ENCODE results near the gene GAB3. TPM values are rescaled to one million over a fixed set of nuclear protein-coding genes. Genes with fewer than 3 reads are reported as not detected.

GAB3 gene
- total RNA-seq, 1 experiment from 2014 or later = 0.09 TPM

DNA sequence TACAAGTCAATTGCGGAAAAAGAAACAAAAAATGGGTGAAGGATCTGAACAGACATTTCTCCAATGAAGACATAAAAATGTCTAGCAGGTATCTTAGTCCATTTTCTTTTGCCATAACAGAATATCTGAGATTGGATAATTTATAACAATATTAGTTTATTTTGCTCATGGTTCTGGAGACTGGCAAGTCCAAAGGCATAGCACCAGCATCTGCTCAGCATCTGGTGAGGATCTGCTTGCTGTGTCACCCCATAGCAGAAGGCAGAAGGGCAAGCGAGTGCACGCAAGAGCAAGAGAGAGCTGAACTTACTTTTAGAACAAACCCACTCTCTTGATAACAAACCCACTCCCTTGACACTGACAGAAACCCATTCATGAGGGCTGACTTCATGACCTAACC lies 29.7 kb downstream of the GAB3 start:
- no peak for DNase-seq (ENCODE audit: low spot score)
- Histone ChIP-seq H3K9me3 (ENCODE audit: low read depth, low read length, poor library complexity, severe bottlenecking) (peaks cover 6% of the 10 kb centered on the region), H3K27me3 (replicated peaks; ENCODE audit: insufficient read depth, low read depth, low read length, poor library complexity) (no peaks in the 10 kb centered on the region), H3K4me1 (ENCODE audit: insufficient read depth, low read length, poor library complexity, severe bottlenecking) (peaks cover 13% of the 10 kb centered on the region), H3K27ac (ENCODE audit: low read depth, low read length, poor library complexity, severe bottlenecking) (no peak overlapping the region), H3K36me3 (ENCODE audit: insufficient read depth, low read length, poor library complexity, severe bottlenecking) (no peaks in the 10 kb centered on the region), H3K4me3 (ENCODE audit: low read depth, low read length, poor library complexity, severe bottlenecking) (no peak overlapping the region)
- ChIA-PET CTCF (no interaction called here), POLR2A (ENCODE audit: low non-redundant PET) (no interaction called here)
- intact Hi-C loops (cut with micrococcal nuclease; ENCODE audit: unreplicated experiment) = loop anchor here (10.0 kb wide), 1 partner anchor 106 kb away; the partner anchor contains the start of gene CTAG1B
- no peak for TF ChIP-seq CTCF (conservative IDR thresholded peaks at IDR 0.05; ENCODE audit: low read depth, low read length)
- TF ChIP-seq EZH2 (IDR thresholded peaks at IDR 0.05; ENCODE audit: borderline replicate concordance, low read depth, low read length, poor library complexity, severe bottlenecking) = no peak
- BruUV-seq (replicated peaks) = no TSS peak

GRCh38 chrX:154720067-154720466 lies 30.8 kb downstream of the GAB3 start:
- no TSS peak for BruUV-seq (replicated peaks)
- H3K36me3 ChIP-seq (ENCODE audit: insufficient read depth, low read length, poor library complexity, severe bottlenecking) = no peaks in the 10 kb centered on the region
- H3K9me3 ChIP-seq (ENCODE audit: low read depth, low read length, poor library complexity, severe bottlenecking) = peaks cover 6% of the 10 kb centered on the region
- H3K4me1 ChIP-seq (ENCODE audit: insufficient read depth, low read length, poor library complexity, severe bottlenecking) = peaks cover 13% of the 10 kb centered on the region
- H3K27ac ChIP-seq (ENCODE audit: low read depth, low read length, poor library complexity, severe bottlenecking) = no peak overlapping the region
- no peak for TF ChIP-seq EZH2 (IDR thresholded peaks at IDR 0.05; ENCODE audit: borderline replicate concordance, low read depth, low read length, poor library complexity, severe bottlenecking)
- no peak for TF ChIP-seq CTCF (conservative IDR thresholded peaks at IDR 0.05; ENCODE audit: low read depth, low read length)
- no peaks in the 10 kb centered on the region for H3K27me3 ChIP-seq (replicated peaks; ENCODE audit: insufficient read depth, low read depth, low read length, poor library complexity)
- H3K4me3 ChIP-seq (ENCODE audit: low read depth, low read length, poor library complexity, severe bottlenecking) = no peak overlapping the region
- intact Hi-C loops (cut with micrococcal nuclease; ENCODE audit: unreplicated experiment) = loop anchor here (10.0 kb wide), 1 partner anchor 105 kb away; the partner anchor contains the start of gene CTAG1B
- no peak for DNase-seq (ENCODE audit: low spot score)
- ChIA-PET CTCF (no interaction called here), POLR2A (ENCODE audit: low non-redundant PET) (no interaction called here)

DNA sequence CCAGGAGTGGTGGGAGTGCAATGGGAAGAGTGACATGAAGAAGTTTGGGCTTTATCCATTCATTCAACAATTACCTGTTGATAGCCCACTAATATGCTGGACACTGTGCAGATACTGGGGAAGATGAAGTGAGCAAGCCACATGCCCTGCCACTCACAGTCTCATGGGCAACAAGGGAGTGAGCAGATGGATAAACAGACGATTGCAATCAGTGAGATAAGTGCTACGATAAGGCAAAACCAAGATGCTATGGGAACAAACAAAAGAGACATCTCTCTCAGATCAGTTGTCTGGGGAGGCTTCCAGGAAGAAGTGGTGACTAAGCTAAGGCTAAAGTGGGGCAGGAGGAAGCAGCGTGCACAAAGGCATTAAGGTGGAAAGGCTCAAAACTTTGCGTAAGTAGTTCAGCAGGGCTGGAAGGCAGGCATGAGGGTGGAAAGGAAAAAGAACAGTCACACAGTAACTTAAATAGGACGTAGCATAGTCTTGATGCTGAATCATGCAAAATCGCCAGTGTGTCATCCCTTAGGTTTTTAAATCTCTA lies 31.7 kb downstream of the GAB3 start:
- BruUV-seq (replicated peaks) = no TSS peak
- Histone ChIP-seq H3K9me3 (ENCODE audit: low read depth, low read length, poor library complexity, severe bottlenecking) (peaks cover 6% of the 10 kb centered on the region), H3K4me1 (ENCODE audit: insufficient read depth, low read length, poor library complexity, severe bottlenecking) (peaks cover 13% of the 10 kb centered on the region), H3K36me3 (ENCODE audit: insufficient read depth, low read length, poor library complexity, severe bottlenecking) (no peaks in the 10 kb centered on the region), H3K27me3 (replicated peaks; ENCODE audit: insufficient read depth, low read depth, low read length, poor library complexity) (no peaks in the 10 kb centered on the region), H3K4me3 (ENCODE audit: low read depth, low read length, poor library complexity, severe bottlenecking) (no peak overlapping the region), H3K27ac (ENCODE audit: low read depth, low read length, poor library complexity, severe bottlenecking) (no peak overlapping the region)
- POLR2A ChIA-PET (ENCODE audit: low non-redundant PET) = no interaction called here
- TF ChIP-seq CTCF (conservative IDR thresholded peaks at IDR 0.05; ENCODE audit: low read depth, low read length) (no peak), EZH2 (IDR thresholded peaks at IDR 0.05; ENCODE audit: borderline replicate concordance, low read depth, low read length, poor library complexity, severe bottlenecking) (no peak)
- intact Hi-C loops (cut with micrococcal nuclease; ENCODE audit: unreplicated experiment) = no loop called here
- CTCF ChIA-PET = no interaction called here
- DNase-seq (ENCODE audit: low spot score) = no peak
